H1 (cell line): ENCODE data around the gene ADAMTS6. TPM values are rescaled to one million over a fixed set of nuclear protein-coding genes. Genes with fewer than 3 reads are reported as not detected.

ENCODE experiments used
- CBX5 ChIP-seq: fragments of 300-800, 300-1000 bp; sonication (generic); IDR thresholded peaks from 2 replicates; pipeline ENCODE4 v1.7.1; 2016; ENCODE audit warnings: antibody characterized with exemption, low read length, low read depth
- GTF2F1 ChIP-seq: IDR thresholded peaks from 2 replicates; pipeline ENCODE4 v1.6.1; 2012; ENCODE audit warnings: low read depth, low read length, improper control_type of control experiment, borderline replicate concordance
- POU5F1 ChIP-seq: IDR thresholded peaks from 2 replicates; pipeline ENCODE4 v1.6.1; 2011; ENCODE audit warnings: low read depth, mild to moderate bottlenecking, low read length, moderate library complexity
- RFX5 ChIP-seq: IDR thresholded peaks from 2 replicates; pipeline ENCODE4 v1.6.1; 2011; ENCODE audit warnings: low read depth, low read length, improper control_type of control experiment, borderline replicate concordance
- SAP30 ChIP-seq: fragments of 300-600 bp; sonication (generic); IDR thresholded peaks from 2 replicates; pipeline ENCODE4 v1.7.1; 2012; ENCODE audit warnings: low read length, moderate library complexity, mild to moderate bottlenecking, inconsistent platforms; ENCODE audit not compliant: insufficient read depth, insufficient replicate concordance
- SP1 ChIP-seq: IDR thresholded peaks from 2 replicates; pipeline ENCODE4 v1.6.1; 2011; ENCODE audit warnings: low read depth, low read length
- TAF7 ChIP-seq: optimal IDR thresholded peaks from 2 replicates; pipeline ENCODE3; 2011; ENCODE audit warnings: low read depth, mild to moderate bottlenecking, inconsistent platforms, low read length, moderate library complexity, borderline replicate concordance
- ZNF274 ChIP-seq: IDR thresholded peaks from 2 replicates; pipeline ENCODE4 v1.7.0; 2012; ENCODE audit warnings: low read length, borderline replicate concordance; ENCODE audit errors: extremely low read depth
- polyA plus RNA-seq, 7 experiments: library from polyadenylated mRNA; depleted of rRNA in 3 of 7; stranded (reverse) in 5 of 7; unstranded in 2 of 7; fragments of >200 nt in 5 of 7; fragments of 200-250 nt in 2 of 7; gene quantifications; 1 replicate in 5 of 7; 2 replicates in 1 of 7; 4 replicates in 1 of 7; pipeline versions ENCODE4 v1.2.1 to v1.2.3, GENCODE V29; 2011 to 2013; ENCODE audit warnings: missing spikeins in 2 of 7, mixed read lengths in 2 of 7
- total RNA-seq: library from RNA; stranded (reverse); fragmentation: NEBNext Ultra II Directional; extraction: Animal tissue kit (Norgen Biotek cat#: 25700); gene quantifications from 2 replicates; pipeline ENCODE4 v1.2.1, GENCODE V29; 2021

Gene ADAMTS6
- total and polyA plus RNA-seq, 2 of the 8 experiments (the other 6 are each of a cell fraction or from before 2014, with no cell fraction given) = 0.74 to 2.4 TPM

GRCh38 chr5:65144136-65144871 is 337.4 kb downstream of the ADAMTS6 start (continued):
- TF ChIP-seq GTF2F1 = no peak
- TF ChIP-seq SAP30 = no peak
- no peak for TF ChIP-seq ZNF274
- no peak for TF ChIP-seq POU5F1
- no peak for TF ChIP-seq RFX5
- no peak for TF ChIP-seq TAF7
- TF ChIP-seq CBX5 = no peak
- TF ChIP-seq SP1 = no peak
- TF ChIP-seq, all 59 proteins: peak for 0
